ENCODE data around the gene FANCC. TPM values are rescaled to one million over a fixed set of nuclear protein-coding genes. Genes with fewer than 3 reads are reported as not detected.

The FANCC gene
- total RNA-seq, 1 donor from 2014 or later, result 6.1 TPM

- intact Hi-C loops (cut with DNase I), result no loop called here
- DNase-seq (ENCODE audit: missing footprints), result no peak
- no peak for ATAC-seq
Observed at GRCh38 chr9:95140821-95141220, 176.7 kb downstream of the FANCC start.

GRCh38 chr9:95139126-95139525, 178.4 kb downstream of the FANCC start:
- DNase-seq (ENCODE audit: missing footprints) (no peak), ATAC-seq (no peak)
- intact Hi-C loops (cut with DNase I), result no loop called here

- DNase-seq (ENCODE audit: missing footprints) (peak; percentile 46), ATAC-seq (no peak)
- intact Hi-C loops (cut with DNase I), result no loop called here
Observed at GRCh38 chr9:95138474-95138873, 179.0 kb downstream of the FANCC start.

- no peak for DNase-seq (ENCODE audit: missing footprints)
- intact Hi-C loops (cut with DNase I), result no loop called here
- ATAC-seq, result peak; percentile 52
Observed at GRCh38 chr9:95137587-95138145, 179.8 kb downstream of the FANCC start.

- no peak for DNase-seq (ENCODE audit: missing footprints)
- intact Hi-C loops (cut with DNase I), result no loop called here
- ATAC-seq, result no peak
Observed at GRCh38 chr9:95135756-95136155, 181.8 kb downstream of the FANCC start.

GRCh38 chr9:95134457-95134881, 183.0 kb downstream of the FANCC start:
- intact Hi-C loops (cut with DNase I), result no loop called here
- ATAC-seq, result no peak
- no peak for DNase-seq (ENCODE audit: missing footprints)

- no peak for ATAC-seq
- no peak for DNase-seq (ENCODE audit: missing footprints)
- intact Hi-C loops (cut with DNase I), result no loop called here
Observed at GRCh38 chr9:95133325-95133705, 184.2 kb downstream of the FANCC start.

GRCh38 chr9:95132366-95133324, 184.9 kb downstream of the FANCC start:
- intact Hi-C loops (cut with DNase I), result no loop called here
- DNase-seq (ENCODE audit: missing footprints) (no peak), ATAC-seq (no peak)

- DNase-seq (ENCODE audit: missing footprints), result no peak
Observed at GRCh38 chr9:95131023-95131943, 186.2 kb downstream of the FANCC start.

GRCh38 chr9:95130484-95130883, 187.0 kb downstream of the FANCC start:
- ATAC-seq, result no peak
- DNase-seq (ENCODE audit: missing footprints), result no peak
- intact Hi-C loops (cut with DNase I), result loop anchor here (2.0 kb wide), 1 partner anchor 450 kb away; no protein-coding TSS in a partner anchor

More at GRCh38 chr9:95131023-95131943, 186.2 kb downstream of the FANCC start:
- intact Hi-C loops (cut with DNase I), result loop anchor here (2.0 kb wide), 1 partner anchor 450 kb away; no protein-coding TSS in a partner anchor
- ATAC-seq, result peak; percentile 51

- DNase-seq (ENCODE audit: missing footprints) (no peak), ATAC-seq (no peak)
- intact Hi-C loops (cut with DNase I), result loop anchor here (2.0 to 10.0 kb wide), 3 partner anchors 55 to 449 kb away; no protein-coding TSS in a partner anchor
Observed at GRCh38 chr9:95129476-95130291, 187.8 kb downstream of the FANCC start.

GRCh38 chr9:95128177-95128524, 189.4 kb downstream of the FANCC start:
- DNase-seq (ENCODE audit: missing footprints) (no peak), ATAC-seq (no peak)
- intact Hi-C loops (cut with DNase I), result loop anchor here (5.0 to 10.0 kb wide), 2 partner anchors 57 to 81 kb away; no protein-coding TSS in a partner anchor

- intact Hi-C loops (cut with DNase I), result loop anchor here (1.0 to 10.0 kb wide), 3 partner anchors 57 to 344 kb away; no protein-coding TSS in a partner anchor
- DNase-seq (ENCODE audit: missing footprints) (peak; percentile 92), ATAC-seq (peak; percentile 94)
Observed at GRCh38 chr9:95127249-95128176, 190.0 kb downstream of the FANCC start.

- ATAC-seq (no peak), DNase-seq (ENCODE audit: missing footprints) (no peak)
- intact Hi-C loops (cut with DNase I), result loop anchor here (1.0 to 10.0 kb wide), 3 partner anchors 58 to 343 kb away; no protein-coding TSS in a partner anchor
Observed at GRCh38 chr9:95126739-95127138, 190.8 kb downstream of the FANCC start.

GRCh38 chr9:95125652-95126051, 191.9 kb downstream of the FANCC start:
- intact Hi-C loops (cut with DNase I), result loop anchor here (5.0 to 10.0 kb wide), 2 partner anchors 59 to 78 kb away; no protein-coding TSS in a partner anchor
- DNase-seq (ENCODE audit: missing footprints), result no peak
- ATAC-seq, result no peak

GRCh38 chr9:95124582-95125367, 192.7 kb downstream of the FANCC start:
- ATAC-seq, result no peak
- intact Hi-C loops (cut with DNase I), result loop anchor here (5.0 to 10.0 kb wide), 2 partner anchors 60 to 77 kb away; no protein-coding TSS in a partner anchor
- no peak for DNase-seq (ENCODE audit: missing footprints)
